HepG2 (cell line): ENCODE measurements around the gene MORF4L1. TPM values are rescaled to one million over a fixed set of nuclear protein-coding genes. Genes with fewer than 3 reads are reported as not detected.

ENCODE experiments used
- ARNTL ChIP-seq: sonication (generic); formaldehyde crosslinking; IDR thresholded peaks from 2 replicates; pipeline ENCODE4 v1.4.0; 2020; ENCODE audit warnings: mild to moderate bottlenecking, missing genetic modification reagents
- ETV6 ChIP-seq: sonication (generic); formaldehyde crosslinking; conservative IDR thresholded peaks from 2 replicates; pipeline ENCODE4 v1.4.0; 2020; ENCODE audit warnings: missing genetic modification reagents
- HDAC6 ChIP-seq: fragments of 200-600 bp; sonication (generic); IDR thresholded peaks from 2 replicates; pipeline ENCODE4 v1.7.0; 2017; ENCODE audit warnings: mild to moderate bottlenecking, antibody characterized with exemption, low read length, low read depth
- HOXA3 ChIP-seq: sonication (generic); formaldehyde crosslinking; IDR thresholded peaks from 2 replicates; pipeline ENCODE4 v1.5.0; 2020; ENCODE audit warnings: missing genetic modification reagents
- JARID2 ChIP-seq: sonication (generic); formaldehyde crosslinking; IDR thresholded peaks from 2 replicates; pipeline ENCODE4 v1.8.1; 2023; ENCODE audit warnings: missing genetic modification reagents, inconsistent platforms; ENCODE audit not compliant: insufficient replicate concordance
- KAT7 ChIP-seq: IDR thresholded peaks from 2 replicates; pipeline ENCODE4 v1.6.1; 2018; ENCODE audit warnings: borderline replicate concordance, missing compliant biosample characterization
- KDM3A ChIP-seq: IDR thresholded peaks from 2 replicates; pipeline ENCODE4 v1.6.1; 2018; ENCODE audit warnings: low read depth, missing compliant biosample characterization
- MBD4 ChIP-seq: IDR thresholded peaks from 2 replicates; pipeline ENCODE4 v1.6.1; 2012; ENCODE audit warnings: low read length, inconsistent platforms, borderline replicate concordance
- MED8 ChIP-seq: sonication (generic); formaldehyde crosslinking; IDR thresholded peaks from 2 replicates; pipeline ENCODE4 v1.8.1; 2023; ENCODE audit warnings: mild to moderate bottlenecking, missing genetic modification reagents; ENCODE audit not compliant: insufficient replicate concordance
- POLR2AphosphoS5 ChIP-seq: IDR thresholded peaks from 2 replicates; pipeline ENCODE4 v1.6.1; 2012; ENCODE audit warnings: low read depth, low read length
- POLR2G ChIP-seq: fragments of 200-400 bp; formaldehyde crosslinking; IDR thresholded peaks from 2 replicates; pipeline ENCODE4 v1.6.1; 2018; ENCODE audit warnings: mild to moderate bottlenecking, low read depth, low read length, moderate library complexity
- RNF219 ChIP-seq: sonication (generic); formaldehyde crosslinking; IDR thresholded peaks from 2 replicates; pipeline ENCODE4 v1.5.0; 2020; ENCODE audit warnings: mild to moderate bottlenecking, missing genetic modification reagents
- RXRA ChIP-seq: sonication (generic); formaldehyde crosslinking; IDR thresholded peaks from 2 replicates; pipeline ENCODE4 v1.5.1; 2020; ENCODE audit warnings: missing genetic modification reagents
- SIX4 ChIP-seq: sonication (generic); formaldehyde crosslinking; IDR thresholded peaks from 2 replicates; pipeline ENCODE4 v1.4.0; 2020; ENCODE audit warnings: missing genetic modification reagents
- SRSF4 ChIP-seq: fragments of 200-400 bp; formaldehyde crosslinking; IDR thresholded peaks from one replicate; pipeline ENCODE4 v1.6.1; 2018; ENCODE audit warnings: mild to moderate bottlenecking, low read depth, low read length, moderate library complexity; ENCODE audit not compliant: poor library complexity, severe bottlenecking
- SYNCRIP ChIP-seq: fragments of 200-400 bp; formaldehyde crosslinking; IDR thresholded peaks from 2 replicates; pipeline ENCODE4 v1.6.1; 2018; ENCODE audit warnings: mild to moderate bottlenecking, low read depth, low read length; ENCODE audit not compliant: insufficient read depth
- TEAD3 ChIP-seq: optimal IDR thresholded peaks from 2 replicates; pipeline ENCODE3; 2016; ENCODE audit warnings: borderline replicate concordance
- ZBTB2 ChIP-seq: sonication (generic); formaldehyde crosslinking; IDR thresholded peaks from 2 replicates; pipeline ENCODE4 v1.8.0; 2022; ENCODE audit warnings: low read depth, missing genetic modification reagents
- ZBTB49 ChIP-seq: sonication (generic); formaldehyde crosslinking; IDR thresholded peaks from 2 replicates; pipeline ENCODE4 v1.4.0; 2020; ENCODE audit warnings: missing genetic modification reagents, borderline replicate concordance
- ZBTB7B ChIP-seq: sonication (generic); formaldehyde crosslinking; IDR thresholded peaks from 2 replicates; pipeline ENCODE4 v1.4.0; 2020; ENCODE audit warnings: missing genetic modification reagents
- ZFP1 ChIP-seq: IDR thresholded peaks from 2 replicates; pipeline ENCODE4 v1.6.1; 2016
- ZNF12 ChIP-seq: sonication (generic); formaldehyde crosslinking; IDR thresholded peaks from 2 replicates; pipeline ENCODE4 v1.5.0; 2020; ENCODE audit warnings: missing genetic modification reagents
- ZNF138 ChIP-seq: sonication (generic); formaldehyde crosslinking; IDR thresholded peaks from 2 replicates; pipeline ENCODE4 v1.5.0; 2020; ENCODE audit warnings: mild to moderate bottlenecking, low read depth, missing genetic modification reagents
- ZNF33B ChIP-seq: sonication (generic); formaldehyde crosslinking; IDR thresholded peaks from 2 replicates; pipeline ENCODE4 v1.5.1; 2020; ENCODE audit warnings: mild to moderate bottlenecking, missing genetic modification reagents
- ZNF430 ChIP-seq: sonication (generic); formaldehyde crosslinking; IDR thresholded peaks from 2 replicates; pipeline ENCODE4 v1.9.0; 2021; ENCODE audit warnings: mild to moderate bottlenecking, missing genetic modification reagents
- polyA plus RNA-seq, 8 experiments: library from polyadenylated mRNA; depleted of rRNA in 3 of 8; stranded (reverse) in 7 of 8; unstranded in 1 of 8; fragments of >200 nt; fragmentation: Illumina TruSeq in 4 of 8; extraction: Trizol in 4 of 8; gene quantifications; 2 replicates each; pipeline versions ENCODE4 v1.2.1 to v1.2.3, GENCODE V29; 2011 to 2016; ENCODE audit warnings: low read depth in 4 of 8, missing spikeins in 1 of 8, mixed read lengths in 1 of 8; ENCODE audit not compliant: insufficient read depth in 1 of 8
- total RNA-seq, 5 experiments: library from RNA; depleted of rRNA; stranded (reverse); fragments of >200 nt; fragmentation: Illumina TruSeq; extraction: Trizol; gene quantifications; 2 replicates each; pipeline ENCODE4 v1.2.3, GENCODE V29; 2016; ENCODE audit warnings: low read depth in 1 of 5

Gene MORF4L1
- total and polyA plus RNA-seq, 2 of the 13 experiments (the other 11 are each of a cell fraction or from before 2014, with no cell fraction given): 218 to 219 TPM

GRCh38 chr15:78872972-78873792 is 492 bp downstream of the MORF4L1 start (continued):
- TF ChIP-seq POLR2AphosphoS5 (peak; percentile 65; the same call in 1 of the 2 replicates), KDM3A (CRISPR knock-in tag) (peak; percentile 92; the same call in 1 of the 2 replicates), KAT7 (CRISPR knock-in tag) (peak; percentile 72; the same call in 1 of the 2 replicates), ETV6 (no peak), JARID2 (peak; percentile 35), ZFP1 (CRISPR knock-in tag) (peak; percentile 42; the same call in 1 of the 2 replicates), ZBTB49 (0 out of 2 replicates have a peak, but pooled peaks have one; percentile 39), ZBTB7B (CRISPR knock-in tag) (peak; percentile 82), ZNF138 (no peak; the same call in 1 of the 2 replicates), HDAC6 (no peak), ZNF430 (peak; percentile 47), HOXA3 (CRISPR knock-in tag) (peak; percentile 100), TEAD3 (peak; percentile 86), SRSF4 (no peak), ARNTL (no peak), RNF219 (CRISPR knock-in tag) (no peak), ZBTB2 (CRISPR knock-in tag) (peak; percentile 28; the same call in 1 of the 2 replicates), SIX4 (no peak), ZNF33B (CRISPR knock-in tag) (no peak), RXRA (CRISPR knock-in tag) (peak; percentile 51; the same call in 1 of the 2 replicates), SYNCRIP (no peak), POLR2G (peak; percentile 73), ZNF12 (CRISPR knock-in tag) (no peak), MBD4 (no peak), MED8 (CRISPR knock-in tag) (no peak)
